ENCODE results near the gene SCN1A.

Gene SCN1A

GRCh38 chr2:165967746-165968145 is 160.1 kb downstream of the SCN1A start:
- Histone ChIP-seq H3K4me3 (no peak overlapping the region), H3K9me3 (no peaks in the 10 kb centered on the region), H3K27me3 (ENCODE audit: low read depth) (no peaks in the 10 kb centered on the region), H3K36me3 (replicated peaks) (no peaks in the 10 kb centered on the region), H3K4me1 (no peaks in the 10 kb centered on the region)
- no peak for DNase-seq (ENCODE audit: low spot score in 2 of 2)
- in situ Hi-C loops (cut with MboI; ENCODE audit: low sequenced_read_pairs) = no loop called here

DNA sequence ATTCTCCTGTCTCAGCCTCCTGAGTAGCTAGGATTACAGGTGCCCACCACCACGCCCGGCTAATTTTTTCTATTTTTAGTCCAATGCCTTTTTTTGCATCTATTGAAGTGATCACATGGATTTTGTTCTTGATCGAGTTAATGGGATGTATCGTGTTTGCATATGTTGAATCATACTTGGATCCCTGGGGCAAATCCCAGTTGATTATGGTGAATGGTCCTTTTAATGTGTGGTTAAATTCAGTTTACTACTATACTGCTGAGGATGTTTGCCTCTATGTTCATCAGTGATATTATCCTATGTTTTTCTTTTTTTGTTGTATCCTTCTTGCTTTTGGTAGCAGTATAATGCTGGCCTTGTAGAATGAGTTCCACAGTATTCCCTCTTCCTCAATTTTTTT is 166.0 kb downstream of the SCN1A start:
- Histone ChIP-seq H3K4me1 (no peaks in the 10 kb centered on the region), H3K9me3 (no peaks in the 10 kb centered on the region), H3K4me3 (no peak overlapping the region), H3K27me3 (ENCODE audit: low read depth) (no peaks in the 10 kb centered on the region), H3K36me3 (replicated peaks) (no peaks in the 10 kb centered on the region)
- in situ Hi-C loops (cut with MboI; ENCODE audit: low sequenced_read_pairs) = no loop called here
- DNase-seq (ENCODE audit: low spot score in 2 of 2) = no peak

GRCh38 chr2:165959371-165959770 is 168.4 kb downstream of the SCN1A start:
- peaks cover 3% of the 10 kb centered on the region for H3K4me1 ChIP-seq
- in situ Hi-C loops (cut with MboI; ENCODE audit: low sequenced_read_pairs) = loop anchor here (10.0 kb wide), 1 partner anchor 165 kb away; the partner anchor contains the start of gene SCN1A
- H3K36me3 ChIP-seq (replicated peaks) = no peaks in the 10 kb centered on the region

GRCh38 chr2:165958313-165958960 is 169.4 kb downstream of the SCN1A start:
- no peaks in the 10 kb centered on the region for H3K27me3 ChIP-seq (ENCODE audit: low read depth)
- peaks cover 6% of the 10 kb centered on the region for H3K4me1 ChIP-seq
- H3K36me3 ChIP-seq (replicated peaks) = no peaks in the 10 kb centered on the region
- DNase-seq (ENCODE audit: low spot score in 2 of 2) = no peak
- in situ Hi-C loops (cut with MboI; ENCODE audit: low sequenced_read_pairs) = loop anchor here (10.0 kb wide), 1 partner anchor 166 kb away; the partner anchor contains the start of gene SCN1A
- no peaks in the 10 kb centered on the region for H3K9me3 ChIP-seq
- no peak overlapping the region for H3K4me3 ChIP-seq

More at GRCh38 chr2:165959371-165959770, 168.4 kb downstream of the SCN1A start:
- Histone ChIP-seq H3K27me3 (ENCODE audit: low read depth) (no peaks in the 10 kb centered on the region), H3K4me3 (no peak overlapping the region), H3K9me3 (no peaks in the 10 kb centered on the region)
- DNase-seq (ENCODE audit: low spot score in 2 of 2) = no peak

GRCh38 chr2:165957030-165957675 is 170.7 kb downstream of the SCN1A start:
- in situ Hi-C loops (cut with MboI; ENCODE audit: low sequenced_read_pairs) = loop anchor here (10.0 kb wide), 1 partner anchor 168 kb away; the partner anchor contains the start of gene SCN1A
- H3K4me3 ChIP-seq = no peak overlapping the region
- no peaks in the 10 kb centered on the region for H3K36me3 ChIP-seq (replicated peaks)
- no peak for DNase-seq (ENCODE audit: low spot score in 2 of 2)
- H3K4me1 ChIP-seq = peaks cover 13% of the 10 kb centered on the region
- no peaks in the 10 kb centered on the region for H3K9me3 ChIP-seq
- H3K27me3 ChIP-seq (ENCODE audit: low read depth) = no peaks in the 10 kb centered on the region

GRCh38 chr2:165953655-165954606 is 173.9 kb downstream of the SCN1A start, which contains the start of gene TTC21B:
TSS of gene TTC21B (minus strand) at chr2:165953776. CDS start at chr2:165953705, 71 bp downstream.
- Histone ChIP-seq H3K36me3 (replicated peaks) (peaks cover under 1% of the 10 kb centered on the region), H3K9me3 (no peaks in the 10 kb centered on the region), H3K4me1 (peaks cover 21% of the 10 kb centered on the region), H3K27me3 (ENCODE audit: low read depth) (no peaks in the 10 kb centered on the region), H3K4me3 (peak within 1 kb of the TSS; percentile 82)
- DNase-seq (ENCODE audit: low spot score in 2 of 2) = peak; percentile 89 to 98
- in situ Hi-C loops (cut with MboI; ENCODE audit: low sequenced_read_pairs) = loop anchor here (10.0 kb wide), 1 partner anchor 171 kb away; the partner anchor contains the start of gene SCN1A

GRCh38 chr2:165953306-165953654 is 174.5 kb downstream of the SCN1A start:
- H3K36me3 ChIP-seq (replicated peaks) = peaks cover 3% of the 10 kb centered on the region
- H3K9me3 ChIP-seq = no peaks in the 10 kb centered on the region
- peak overlapping the region; percentile 82 for H3K4me3 ChIP-seq
- in situ Hi-C loops (cut with MboI; ENCODE audit: low sequenced_read_pairs) = loop anchor here (10.0 kb wide), 1 partner anchor 172 kb away; the partner anchor contains the start of gene SCN1A
- DNase-seq (ENCODE audit: low spot score in 2 of 2) = no peak
- peaks cover 28% of the 10 kb centered on the region for H3K4me1 ChIP-seq
- no peaks in the 10 kb centered on the region for H3K27me3 ChIP-seq (ENCODE audit: low read depth)

DNA sequence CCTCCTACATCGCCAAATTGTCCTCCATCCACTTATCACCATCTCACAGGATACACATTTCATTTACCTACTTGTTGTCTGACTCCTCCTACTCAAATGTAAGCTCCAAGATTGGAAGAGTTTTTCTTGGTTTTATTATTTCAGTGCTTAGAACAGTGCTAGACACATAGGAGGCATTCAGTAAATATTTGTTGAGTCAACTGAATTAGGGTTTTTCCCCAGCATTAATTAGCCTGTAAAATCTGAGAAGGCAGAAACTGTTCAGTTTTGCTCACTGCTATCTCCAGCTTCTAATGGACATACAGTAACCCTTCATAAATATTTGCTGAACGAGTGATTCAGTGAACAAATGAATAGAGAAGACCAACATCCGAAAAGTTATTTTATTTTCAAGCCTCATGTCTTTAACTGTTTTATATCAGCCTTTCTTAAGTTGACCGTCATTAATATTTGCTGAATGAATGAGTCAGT is 175.0 kb downstream of the SCN1A start:
- peaks cover 5% of the 10 kb centered on the region for H3K36me3 ChIP-seq (replicated peaks)
- DNase-seq (ENCODE audit: low spot score in 2 of 2) = no peak
- H3K4me1 ChIP-seq = peaks cover 33% of the 10 kb centered on the region
- H3K27me3 ChIP-seq (ENCODE audit: low read depth) = no peaks in the 10 kb centered on the region
- H3K4me3 ChIP-seq = peak overlapping the region; percentile 82
- in situ Hi-C loops (cut with MboI; ENCODE audit: low sequenced_read_pairs) = loop anchor here (10.0 kb wide), 1 partner anchor 172 kb away; the partner anchor contains the start of gene SCN1A
- H3K9me3 ChIP-seq = no peaks in the 10 kb centered on the region

DNA sequence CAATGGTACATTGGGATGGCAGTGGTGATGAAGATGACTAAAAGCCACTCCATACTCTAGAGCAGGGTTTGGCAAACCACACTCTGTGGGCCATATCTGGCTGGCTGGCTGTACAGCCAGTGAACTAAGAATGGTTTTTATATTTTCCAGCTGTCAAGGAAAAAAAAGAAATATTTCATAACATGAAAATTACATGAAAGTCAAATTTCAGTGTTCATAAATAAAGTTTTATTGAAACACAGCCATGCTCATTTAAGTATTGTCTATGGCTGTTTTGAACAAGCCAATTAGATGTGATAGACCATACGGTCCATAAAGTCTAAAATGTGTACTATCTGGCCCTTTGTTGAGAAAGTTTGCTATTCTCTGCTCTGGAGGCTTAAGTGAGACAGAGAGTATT is 175.7 kb downstream of the SCN1A start:
- in situ Hi-C loops (cut with MboI; ENCODE audit: low sequenced_read_pairs) = loop anchor here (10.0 kb wide), 1 partner anchor 173 kb away; the partner anchor contains the start of gene SCN1A
- Histone ChIP-seq H3K4me1 (peaks cover 34% of the 10 kb centered on the region), H3K27me3 (ENCODE audit: low read depth) (no peaks in the 10 kb centered on the region), H3K4me3 (peak overlapping the region; percentile 82; the same call in 1 of the 2 replicates), H3K9me3 (no peaks in the 10 kb centered on the region), H3K36me3 (replicated peaks) (peaks cover 10% of the 10 kb centered on the region)
- DNase-seq (ENCODE audit: low spot score in 2 of 2) = no peak

DNA sequence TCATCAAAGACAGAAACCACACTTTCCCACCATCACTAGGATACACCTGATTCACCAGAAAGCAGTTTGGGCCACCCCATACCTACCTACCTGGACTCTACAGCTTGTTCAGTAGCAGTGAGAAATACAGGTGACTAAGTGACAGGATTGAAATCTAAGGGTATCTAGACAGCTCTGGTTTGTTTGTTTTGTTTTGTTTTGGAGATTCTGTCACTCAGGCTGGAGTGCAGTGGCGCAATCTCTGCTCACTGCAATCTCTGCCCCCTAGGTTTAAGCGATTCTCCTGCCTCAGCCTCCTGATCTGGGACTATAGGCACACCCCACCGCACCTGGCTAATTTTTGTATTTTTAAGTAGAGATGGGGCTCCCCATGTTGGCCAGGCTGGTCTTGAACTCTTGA is 177.4 kb downstream of the SCN1A start:
- Histone ChIP-seq H3K36me3 (replicated peaks) (peaks cover 10% of the 10 kb centered on the region), H3K4me1 (peaks cover 34% of the 10 kb centered on the region), H3K27me3 (ENCODE audit: low read depth) (no peaks in the 10 kb centered on the region), H3K4me3 (no peak overlapping the region), H3K9me3 (no peaks in the 10 kb centered on the region)
- in situ Hi-C loops (cut with MboI; ENCODE audit: low sequenced_read_pairs) = loop anchor here (10.0 kb wide), 1 partner anchor 174 kb away; the partner anchor contains the start of gene SCN1A
- DNase-seq (ENCODE audit: low spot score in 2 of 2) = no peak

DNA sequence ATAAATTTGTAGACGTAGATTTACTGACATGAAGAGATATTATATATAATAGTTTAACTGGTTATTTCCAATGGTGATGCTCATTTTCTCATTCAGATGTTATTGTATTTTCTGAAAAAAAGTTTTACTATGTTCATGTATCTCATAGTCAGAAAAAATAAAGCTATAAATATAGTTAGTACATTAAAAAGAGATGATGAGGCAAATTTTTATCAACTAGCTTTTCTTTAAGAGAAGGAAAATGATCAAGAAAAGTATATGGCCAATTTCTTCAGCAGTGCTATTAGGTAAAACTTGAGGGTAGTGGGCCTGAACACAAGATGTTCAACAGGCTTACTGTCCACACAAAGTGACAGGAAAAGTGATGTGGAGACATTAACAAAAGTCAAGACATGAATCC is 186.0 kb downstream of the SCN1A start:
- no peak for DNase-seq (ENCODE audit: low spot score in 2 of 2)
- in situ Hi-C loops (cut with MboI; ENCODE audit: low sequenced_read_pairs) = no loop called here
- Histone ChIP-seq H3K36me3 (replicated peaks) (peaks cover 36% of the 10 kb centered on the region), H3K9me3 (no peaks in the 10 kb centered on the region), H3K4me1 (no peaks in the 10 kb centered on the region), H3K4me3 (no peak overlapping the region), H3K27me3 (ENCODE audit: low read depth) (no peaks in the 10 kb centered on the region)

DNA sequence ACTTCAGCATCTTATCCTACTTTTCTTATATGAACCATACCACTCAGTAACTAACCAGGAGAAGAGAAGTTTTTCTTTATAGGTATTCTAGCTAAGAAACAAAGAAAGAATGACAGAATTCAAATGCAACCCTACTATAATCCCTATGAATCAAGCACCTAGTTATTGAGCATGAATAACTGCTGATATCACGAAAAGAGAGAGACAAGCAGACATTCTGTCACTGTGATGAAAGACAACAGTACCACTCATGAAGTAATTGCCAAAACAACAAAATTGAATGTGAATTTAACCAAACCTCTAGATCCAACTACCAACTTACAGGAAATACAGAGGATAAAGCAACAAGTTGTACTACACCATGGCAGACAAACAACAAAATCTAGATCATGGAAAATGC is 189.6 kb downstream of the SCN1A start:
- H3K27me3 ChIP-seq (ENCODE audit: low read depth) = no peaks in the 10 kb centered on the region
- no peak for DNase-seq (ENCODE audit: low spot score in 2 of 2)
- H3K36me3 ChIP-seq (replicated peaks) = peaks cover 39% of the 10 kb centered on the region
- 0 out of 2 replicates have a peak, but pooled peaks cover 2% of the 10 kb centered on the region for H3K4me1 ChIP-seq
- H3K4me3 ChIP-seq = no peak overlapping the region
- no peaks in the 10 kb centered on the region for H3K9me3 ChIP-seq
- in situ Hi-C loops (cut with MboI; ENCODE audit: low sequenced_read_pairs) = no loop called here

Measured in HAP-1 (cell line).